Naive B cell (primary cell): ENCODE results near the gene CHIT1. TPM values are rescaled to one million over a fixed set of nuclear protein-coding genes. Genes with fewer than 3 reads are reported as not detected.
"Not testable (repeated sequence)": the region's sequence is repeated elsewhere in the genome, so short reads cannot be mapped to it uniquely, and the experiment has no call there.

ENCODE experiments used
- ATAC-seq, 2 donors: fragments of 150-1000 bp; cut with Tn5 transposase; 2 replicates each; pipeline ENCODE4 v1.10.0; 2021; ENCODE audit warnings: low read depth in 2 of 2, mild to moderate bottlenecking in 2 of 2, moderate library complexity in 2 of 2
- DNase-seq: peaks from one replicate; pipeline ENCODE4 v3.0.0; 2022
- H3K27ac Mint-ChIP-seq, 6 donors: one replicate each; pipeline ENCODE4 v1.8.0; 2020 to 2022; ENCODE audit warnings: mild to moderate bottlenecking in 6 of 6, mixed read lengths in 6 of 6, moderate library complexity in 5 of 6, inconsistent platforms in 2 of 6
- H3K27me3 Mint-ChIP-seq, 3 donors: one replicate each; pipeline ENCODE4 v1.8.0; 2021 to 2022; ENCODE audit warnings: mixed read lengths in 3 of 3, mild to moderate bottlenecking in 1 of 3
- H3K36me3 Mint-ChIP-seq, 2 donors: one replicate each; pipeline ENCODE4 v1.8.0; 2020 to 2022; ENCODE audit warnings: mixed read lengths in 2 of 2, inconsistent platforms in 1 of 2, mild to moderate bottlenecking in 1 of 2
- H3K4me1 Mint-ChIP-seq, 3 donors: one replicate each; pipeline ENCODE4 v1.8.0; 2020 to 2022; ENCODE audit warnings: mixed read lengths in 3 of 3, inconsistent platforms in 1 of 3, mild to moderate bottlenecking in 1 of 3, moderate library complexity in 1 of 3
- H3K4me3 Mint-ChIP-seq, 8 donors: one replicate each; pipeline ENCODE4 v1.8.0; 2020 to 2022; ENCODE audit warnings: mild to moderate bottlenecking in 8 of 8, mixed read lengths in 8 of 8, moderate library complexity in 8 of 8, inconsistent platforms in 2 of 8
- H3K9me3 Mint-ChIP-seq, 7 donors: one replicate each; pipeline ENCODE4 v1.8.0; 2020 to 2022; ENCODE audit warnings: mixed read lengths in 7 of 7, mild to moderate bottlenecking in 5 of 7, inconsistent platforms in 2 of 7, moderate library complexity in 1 of 7
- polyA plus RNA-seq, 6 donors: library from polyadenylated mRNA; unstranded; fragments of 300-500 nt; fragmentation: Illumina TruSeq; gene quantifications; one replicate each; pipeline ENCODE4 v1.2.3, GENCODE V29; 2021; ENCODE audit warnings: low read depth in 6 of 6

Gene CHIT1
- polyA plus RNA-seq, 6 donors from 2014 or later, result 0.43 to 1.1 (median 0.59) TPM; not detected in 2

DNA sequence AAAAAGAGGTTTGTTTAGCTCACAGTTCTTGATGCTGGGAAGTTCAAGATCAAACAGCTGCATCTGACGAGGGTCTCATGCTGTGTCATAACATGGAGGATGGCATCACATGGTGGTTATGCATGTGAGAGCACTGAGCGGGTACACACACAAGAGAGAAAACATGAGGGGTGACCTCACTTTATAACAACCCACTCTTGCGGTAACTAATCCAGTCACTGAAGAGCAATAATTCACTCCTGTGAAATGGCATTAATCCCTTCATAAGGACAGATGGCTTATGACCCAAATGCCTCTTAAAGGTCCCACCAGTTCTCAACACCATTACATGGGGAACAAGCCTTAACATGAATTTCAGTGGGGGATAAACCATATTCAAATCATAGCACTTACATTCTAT, 23.2 kb upstream of the CHIT1 start:
- Mint-ChIP-seq H3K9me3 (peaks cover 7 to 29% (median 18%) of the 10 kb centered on the region in 7 donors), H3K4me3 (no peak overlapping the region), H3K27me3 (peaks cover 19 to 54% (median 26%) of the 10 kb centered on the region in 3 donors), H3K27ac (no peak overlapping the region), H3K4me1 (no peaks in the 10 kb centered on the region), H3K36me3 (peaks cover 0 to 20% of the 10 kb centered on the region in 2 donors)
- DNase-seq (no peak), ATAC-seq (no peak)

DNA sequence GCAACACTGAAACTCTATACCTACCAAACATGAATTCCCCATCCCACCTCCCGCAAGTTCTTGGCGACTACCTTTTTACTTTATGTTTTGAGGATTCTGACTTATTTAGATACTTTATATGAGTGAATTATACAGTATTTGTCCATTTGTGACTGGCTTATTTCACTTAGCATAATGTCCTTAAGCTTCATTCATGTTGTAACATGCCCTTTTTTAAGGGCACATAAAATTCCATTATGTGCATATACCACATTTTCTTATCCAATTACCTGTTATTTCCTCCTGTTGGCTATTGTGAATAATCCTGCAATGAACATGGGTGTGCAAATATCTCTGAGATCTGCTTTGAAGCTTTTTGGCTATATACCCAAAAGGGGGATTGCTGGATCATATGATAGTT, 22.0 kb upstream of the CHIT1 start:
- H3K27me3 Mint-ChIP-seq, result peaks cover 25 to 47% (median 31%) of the 10 kb centered on the region in 3 donors
- DNase-seq, result no peak
- no peaks in the 10 kb centered on the region for H3K4me1 Mint-ChIP-seq
- no peak overlapping the region for H3K27ac Mint-ChIP-seq
- no peak for ATAC-seq
- H3K4me3 Mint-ChIP-seq, result no peak overlapping the region
- peaks cover 0 to 20% of the 10 kb centered on the region in 2 donors for H3K36me3 Mint-ChIP-seq
- H3K9me3 Mint-ChIP-seq, result peaks cover 7 to 27% (median 17%) of the 10 kb centered on the region in 7 donors

DNA sequence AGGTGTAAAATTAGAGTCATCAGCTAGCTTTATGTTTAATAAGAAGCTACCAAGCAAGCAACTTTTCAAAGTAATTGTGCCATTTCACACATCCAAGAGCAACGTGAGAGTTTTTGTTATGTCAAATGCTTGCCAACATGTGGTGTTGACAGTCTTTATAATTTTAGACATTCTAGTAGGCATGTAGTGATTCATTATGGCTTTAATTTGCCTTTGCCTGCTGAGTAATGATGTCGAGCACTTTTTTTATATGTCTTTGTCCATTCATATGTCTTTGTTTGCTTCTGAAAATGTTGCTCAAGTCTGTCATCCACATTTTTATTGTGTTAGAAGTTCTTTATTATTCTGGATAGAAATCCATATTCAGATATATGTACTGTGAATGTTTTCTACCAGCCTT, 21.4 kb upstream of the CHIT1 start:
- DNase-seq (no peak), ATAC-seq (no peak)
- Mint-ChIP-seq H3K27ac (no peak overlapping the region), H3K4me1 (no peaks in the 10 kb centered on the region), H3K36me3 (peaks cover 0 to 16% of the 10 kb centered on the region in 2 donors), H3K4me3 (no peak overlapping the region), H3K9me3 (peaks cover 10 to 30% (median 15%) of the 10 kb centered on the region in 7 donors), H3K27me3 (peaks cover 27 to 50% (median 28%) of the 10 kb centered on the region in 3 donors)

DNA sequence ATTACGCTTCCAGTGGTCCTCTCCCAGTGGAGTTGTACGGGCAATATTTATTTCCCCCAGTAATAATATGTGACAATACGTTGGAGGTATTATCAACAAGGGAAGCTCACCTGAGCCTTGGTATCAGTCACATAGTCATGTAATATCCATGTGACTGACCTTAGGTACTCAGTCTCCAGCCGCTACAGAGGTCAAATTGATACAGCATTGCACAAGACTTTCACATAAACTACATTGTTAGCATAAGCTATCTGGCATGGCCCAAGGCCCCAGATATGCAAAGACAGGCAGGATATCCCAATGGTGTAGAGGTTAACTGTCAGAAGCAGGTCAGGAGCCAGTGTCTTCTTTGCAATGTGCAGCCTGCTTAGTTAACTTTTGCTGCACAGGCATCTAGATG, 15.3 kb upstream of the CHIT1 start:
- Mint-ChIP-seq H3K27ac (peak overlapping the region in 1 of 6 donors; percentile 31), H3K9me3 (peaks cover 4 to 14% (median 6%) of the 10 kb centered on the region in 7 donors), H3K27me3 (peaks cover 32 to 46% (median 32%) of the 10 kb centered on the region in 3 donors), H3K4me3 (no peak overlapping the region), H3K4me1 (peaks cover 0 to 6% (median 2%) of the 10 kb centered on the region in 3 donors), H3K36me3 (peaks cover 0 to 7% of the 10 kb centered on the region in 2 donors)
- DNase-seq (no peak), ATAC-seq (no peak)

DNA sequence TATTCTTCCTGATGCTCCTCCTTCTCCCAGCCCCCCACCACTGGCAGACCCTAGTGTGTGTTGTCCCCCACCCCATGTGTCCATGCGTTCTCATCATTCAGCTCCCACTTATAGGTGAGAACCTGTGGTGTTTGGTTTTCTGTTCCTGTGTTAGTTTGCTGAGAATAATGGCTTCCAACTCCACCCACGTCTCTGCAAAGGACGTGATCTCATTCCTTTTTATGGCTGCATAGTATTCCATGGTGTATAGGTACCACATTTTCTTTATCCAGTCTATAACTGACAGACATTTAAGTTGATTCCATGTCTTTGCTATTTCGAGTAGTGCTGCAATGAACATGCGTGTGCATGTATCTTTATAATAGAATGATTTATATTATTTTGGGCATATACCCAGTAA, 12.2 kb upstream of the CHIT1 start:
- not testable (repeated sequence) for DNase-seq, H3K27ac Mint-ChIP-seq, H3K4me1 Mint-ChIP-seq, ATAC-seq, H3K4me3 Mint-ChIP-seq
- Mint-ChIP-seq H3K9me3 (peaks cover 6 to 17% (median 13%) of the 10 kb centered on the region in 7 donors), H3K27me3 (peaks cover 35 to 44% (median 40%) of the 10 kb centered on the region in 3 donors), H3K36me3 (peaks cover 4 to 23% of the 10 kb centered on the region in 2 donors)

DNA sequence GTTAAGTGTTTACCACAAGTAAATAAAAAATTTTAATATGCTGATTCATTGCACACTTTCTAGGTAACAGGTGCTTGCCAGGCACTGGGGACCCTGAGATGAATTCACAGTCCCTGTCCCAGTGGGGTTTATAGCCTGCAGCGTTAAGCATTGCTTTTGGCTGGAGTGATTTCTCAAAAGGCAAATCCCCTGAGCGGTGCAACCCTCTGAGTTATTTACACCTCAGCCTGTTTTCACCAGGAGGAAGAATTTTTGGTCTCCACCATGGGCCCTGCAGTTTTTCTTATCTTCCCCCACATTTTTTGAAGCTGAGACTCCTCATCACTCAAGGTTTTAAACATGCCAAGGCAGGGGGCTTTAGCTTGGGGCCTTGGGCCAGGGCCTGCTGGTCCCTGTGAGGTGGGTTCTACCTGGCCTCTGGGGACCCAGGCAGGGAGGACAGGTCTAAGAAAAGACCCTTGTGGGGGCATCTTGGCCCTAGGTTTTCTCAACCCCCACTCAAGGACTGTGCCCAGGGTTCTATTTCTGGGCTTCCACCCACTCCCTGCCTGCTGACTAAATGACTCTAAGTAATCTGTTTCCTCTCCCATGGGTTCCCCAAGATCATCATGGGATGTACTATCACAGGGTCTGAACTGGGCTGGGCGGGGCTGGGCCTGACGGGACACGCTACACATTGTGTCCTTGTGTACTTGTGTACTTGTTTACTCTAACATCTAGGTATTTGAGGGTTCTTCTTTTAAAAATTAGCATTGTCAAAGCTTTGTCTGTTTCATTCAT, 10.2 kb upstream of the CHIT1 start:
- Mint-ChIP-seq H3K4me3 (no peak overlapping the region), H3K9me3 (peaks cover 12 to 33% (median 26%) of the 10 kb centered on the region in 7 donors), H3K27me3 (peaks cover 24 to 36% (median 35%) of the 10 kb centered on the region in 3 donors), H3K27ac (no peak overlapping the region), H3K36me3 (peaks cover 14 to 40% of the 10 kb centered on the region in 2 donors), H3K4me1 (peaks cover 4 to 6% (median 5%) of the 10 kb centered on the region in 3 donors)
- DNase-seq (no peak), ATAC-seq (no peak)

DNA sequence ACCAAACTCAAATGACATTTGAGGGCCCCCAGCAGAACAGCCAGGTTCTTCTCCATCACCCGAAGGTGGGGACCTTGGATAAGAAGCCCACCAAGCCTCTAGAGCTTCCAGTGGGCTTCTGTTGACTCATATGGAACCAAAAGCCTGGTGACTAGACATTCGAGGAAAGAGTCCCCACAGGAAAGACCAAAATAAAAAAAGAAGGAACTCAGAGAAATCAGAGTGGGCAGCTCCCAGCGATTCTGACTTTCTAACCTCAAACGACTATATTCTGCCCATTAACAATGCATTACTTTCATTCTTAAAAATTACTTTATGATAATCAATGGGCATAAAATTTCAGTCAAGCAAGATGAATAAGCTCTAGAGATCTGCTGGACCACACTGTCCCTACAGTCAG, 9.6 kb upstream of the CHIT1 start:
- Mint-ChIP-seq H3K4me3 (no peak overlapping the region), H3K27ac (no peak overlapping the region), H3K4me1 (peaks cover 4 to 6% (median 5%) of the 10 kb centered on the region in 3 donors), H3K36me3 (peaks cover 20 to 43% of the 10 kb centered on the region in 2 donors), H3K27me3 (peaks cover 18 to 36% (median 31%) of the 10 kb centered on the region in 3 donors), H3K9me3 (peaks cover 13 to 39% (median 33%) of the 10 kb centered on the region in 7 donors)
- DNase-seq (no peak), ATAC-seq (no peak)

DNA sequence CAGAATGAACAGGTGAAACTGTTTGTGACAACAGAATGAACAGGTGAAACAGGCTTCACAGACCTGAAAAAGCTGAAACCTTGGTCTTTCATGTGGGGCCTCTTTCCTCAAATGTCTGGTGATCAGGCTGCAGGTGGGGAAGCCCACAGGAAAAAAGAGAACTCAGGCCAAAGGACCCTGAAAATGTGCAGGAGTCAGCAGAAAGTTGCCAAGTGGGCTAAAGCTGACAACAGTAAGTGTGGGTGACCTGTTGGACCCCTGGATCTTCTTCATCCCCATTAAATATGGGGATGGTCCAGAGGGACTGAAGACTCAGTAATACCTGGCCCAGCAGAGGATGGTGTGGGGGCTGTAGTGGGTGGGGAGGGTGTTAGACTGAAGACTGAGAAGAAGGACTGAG, 9.1 kb upstream of the CHIT1 start:
- Mint-ChIP-seq H3K27me3 (peaks cover 24 to 36% (median 31%) of the 10 kb centered on the region in 3 donors), H3K9me3 (peaks cover 18 to 44% (median 37%) of the 10 kb centered on the region in 7 donors), H3K4me3 (no peak overlapping the region), H3K36me3 (peaks cover 25 to 43% of the 10 kb centered on the region in 2 donors), H3K27ac (no peak overlapping the region), H3K4me1 (peaks cover 5 to 6% (median 5%) of the 10 kb centered on the region in 3 donors)
- no peak for DNase-seq
- ATAC-seq, result no peak

DNA sequence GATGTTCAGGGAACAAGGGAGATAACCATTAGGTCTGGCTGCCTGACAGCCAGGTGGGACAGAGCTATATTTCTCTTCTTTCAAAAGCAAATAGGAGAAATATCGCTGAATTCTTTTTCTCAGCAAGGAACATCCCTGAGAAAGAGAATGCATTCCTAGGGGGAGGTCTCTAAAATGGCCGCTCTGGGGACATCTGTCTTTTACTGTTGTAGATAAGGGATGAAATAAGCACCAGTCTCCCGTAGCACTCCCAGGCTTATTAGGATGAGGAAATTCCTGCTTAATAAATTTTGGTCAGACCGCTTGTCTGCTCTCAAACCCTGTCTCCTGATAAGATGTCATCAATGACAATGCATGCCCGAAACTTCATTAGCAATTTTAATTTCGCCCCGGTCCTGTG, 5.4 kb upstream of the CHIT1 start:
- not testable (repeated sequence) for H3K4me1 Mint-ChIP-seq, ATAC-seq, DNase-seq, H3K27ac Mint-ChIP-seq, H3K4me3 Mint-ChIP-seq
- peaks cover 26 to 45% of the 10 kb centered on the region in 2 donors for H3K36me3 Mint-ChIP-seq
- peaks cover 25 to 45% (median 42%) of the 10 kb centered on the region in 3 donors for H3K27me3 Mint-ChIP-seq
- peaks cover 19 to 51% (median 46%) of the 10 kb centered on the region in 7 donors for H3K9me3 Mint-ChIP-seq

DNA sequence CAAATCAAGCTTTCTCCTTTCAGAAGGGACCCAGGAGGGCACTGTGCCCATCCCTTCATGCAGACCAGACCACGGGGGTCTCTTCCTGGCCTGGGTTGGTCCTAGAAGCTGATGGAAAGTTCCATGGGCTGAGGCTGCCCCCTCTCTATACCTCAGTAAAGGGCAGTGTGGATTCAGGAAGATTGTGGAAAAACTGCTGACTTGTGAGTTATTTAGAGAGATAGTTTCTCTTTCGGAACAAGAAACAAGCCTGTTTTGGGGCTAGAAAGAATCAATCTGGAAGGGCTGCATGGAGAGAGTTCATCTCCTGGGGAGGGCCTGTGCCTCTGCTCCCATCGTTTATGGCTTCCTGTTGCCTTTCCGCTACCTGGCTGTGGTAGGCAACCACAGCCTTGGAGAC, 803 bp downstream of the CHIT1 start:
- DNase-seq (no peak), ATAC-seq (no peak)
- Mint-ChIP-seq H3K27me3 (peaks cover 12 to 55% (median 47%) of the 10 kb centered on the region in 3 donors), H3K9me3 (peaks cover 0 to 13% (median 12%) of the 10 kb centered on the region in 7 donors), H3K27ac (no peak overlapping the region), H3K36me3 (peaks cover 2 to 5% of the 10 kb centered on the region in 2 donors), H3K4me1 (peaks cover 0 to under 1% (median 0%) of the 10 kb centered on the region in 3 donors), H3K4me3 (no peak overlapping the region)

DNA sequence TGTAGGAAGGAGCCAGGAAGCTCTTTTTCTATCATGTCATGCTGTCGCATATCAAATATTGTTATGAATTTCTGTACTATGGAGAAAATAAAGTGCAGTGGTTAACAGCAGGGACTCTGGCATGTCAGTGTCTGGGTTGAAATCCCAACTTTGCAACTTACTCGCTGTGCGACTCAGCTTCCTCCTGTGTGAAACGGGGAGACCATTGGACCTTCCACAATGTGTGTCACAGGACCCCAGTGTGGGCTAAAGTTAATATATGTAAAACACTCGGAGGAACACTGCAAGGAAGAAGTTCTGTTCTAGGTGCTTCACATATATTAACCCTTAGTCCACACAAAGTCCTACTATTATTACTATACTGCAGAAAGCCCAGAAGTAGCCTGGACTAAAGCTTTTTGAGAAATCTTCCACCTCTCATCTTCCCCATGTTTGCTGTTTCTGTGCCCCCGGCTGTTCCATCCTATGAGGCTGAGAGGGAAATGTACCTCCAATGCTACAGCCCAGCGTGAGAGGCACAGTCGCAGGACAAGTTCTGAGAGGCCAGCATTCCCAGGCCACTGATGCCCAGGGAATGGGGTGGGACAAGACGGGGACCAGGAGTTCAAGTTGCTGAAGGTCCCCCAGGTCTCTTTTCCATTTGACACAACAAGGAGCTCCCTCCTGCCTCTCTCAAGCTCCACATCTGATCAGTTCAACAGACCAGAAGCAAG, 1.9 kb downstream of the CHIT1 start:
- DNase-seq (no peak), ATAC-seq (no peak)
- peak overlapping the region in 1 of 6 donors; percentile 59 for H3K27ac Mint-ChIP-seq
- peaks cover 7 to 44% (median 36%) of the 10 kb centered on the region in 3 donors for H3K27me3 Mint-ChIP-seq
- H3K4me3 Mint-ChIP-seq, result no peak overlapping the region
- no peaks in the 10 kb centered on the region for H3K36me3 Mint-ChIP-seq
- H3K9me3 Mint-ChIP-seq, result peaks cover 0 to 6% (median 3%) of the 10 kb centered on the region in 7 donors
- H3K4me1 Mint-ChIP-seq, result no peaks in the 10 kb centered on the region

DNA sequence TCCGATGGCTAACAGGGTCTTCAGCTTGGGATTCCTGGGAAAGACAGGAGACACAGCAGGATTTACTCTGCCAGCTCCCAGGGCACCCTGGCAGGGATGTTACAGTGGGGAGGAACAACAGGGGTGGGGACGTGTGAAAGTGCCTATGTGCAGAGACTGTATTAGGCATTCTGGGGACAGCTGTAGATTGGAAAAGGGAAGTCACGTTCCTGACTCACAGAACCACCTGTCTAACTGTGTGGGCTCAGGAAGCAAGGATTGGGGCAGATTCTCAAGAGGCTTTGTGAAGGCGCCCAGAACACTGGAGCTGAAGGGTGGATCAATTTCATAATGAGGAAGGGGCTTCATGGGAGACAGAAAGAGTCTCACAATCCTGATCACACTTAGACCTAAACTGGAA, 4.4 kb downstream of the CHIT1 start:
- DNase-seq (no peak), ATAC-seq (no peak)
- Mint-ChIP-seq H3K4me3 (no peak overlapping the region), H3K27me3 (peaks cover 0 to 30% (median 27%) of the 10 kb centered on the region in 3 donors), H3K9me3 (no peaks in the 10 kb centered on the region), H3K36me3 (no peaks in the 10 kb centered on the region), H3K27ac (peak overlapping the region in 1 of 6 donors; percentile 54), H3K4me1 (no peaks in the 10 kb centered on the region)

DNA sequence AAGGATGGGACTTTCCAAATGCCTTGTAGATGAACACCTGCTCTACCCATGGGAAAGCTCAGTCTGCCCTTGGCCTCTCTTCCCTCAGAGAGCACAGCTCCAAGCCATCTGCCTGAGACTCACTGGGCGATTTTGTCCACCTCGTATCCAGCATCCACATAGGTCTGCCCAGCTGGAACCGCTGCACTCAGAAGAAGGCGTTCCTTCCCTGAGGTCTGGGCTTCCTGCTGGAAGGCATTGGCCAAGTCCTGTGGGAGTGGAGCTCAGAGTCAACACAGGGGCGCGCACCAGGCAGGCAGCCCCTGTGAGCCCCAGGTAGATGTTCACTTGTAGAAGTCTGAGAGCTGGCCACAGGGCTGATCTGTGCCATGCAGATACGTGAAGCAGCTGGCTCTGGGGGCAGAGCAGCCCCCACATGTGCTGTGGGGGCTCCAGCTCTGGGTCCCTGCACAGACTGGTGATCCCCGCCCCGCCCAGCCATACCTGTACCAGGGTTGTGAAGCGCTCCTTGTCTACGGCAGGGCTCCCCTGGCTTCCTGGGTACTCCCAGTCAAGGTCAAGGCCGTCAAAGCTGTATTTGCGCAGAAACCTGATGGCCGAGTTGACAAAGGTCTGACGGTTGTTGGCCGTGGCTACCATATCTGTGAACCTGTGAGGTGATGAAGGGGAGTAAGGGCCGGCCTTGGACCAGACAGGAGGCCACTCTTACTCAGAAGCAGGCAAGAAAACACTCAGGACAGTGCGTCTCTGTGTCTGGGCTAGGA, 6.3 kb downstream of the CHIT1 start:
- DNase-seq (no peak), ATAC-seq (no peak)
- H3K9me3 Mint-ChIP-seq, result no peaks in the 10 kb centered on the region
- no peaks in the 10 kb centered on the region for H3K36me3 Mint-ChIP-seq
- no peaks in the 10 kb centered on the region for H3K4me1 Mint-ChIP-seq
- H3K4me3 Mint-ChIP-seq, result no peak overlapping the region
- peaks cover 6 to 27% (median 22%) of the 10 kb centered on the region in 3 donors for H3K27me3 Mint-ChIP-seq
- no peak overlapping the region for H3K27ac Mint-ChIP-seq
